ENCODE results near the gene OR10A2.
"Not testable (repeated sequence)": the region's sequence is repeated elsewhere in the genome, so short reads cannot be mapped to it uniquely, and the experiment has no call there.

Gene OR10A2

DNA sequence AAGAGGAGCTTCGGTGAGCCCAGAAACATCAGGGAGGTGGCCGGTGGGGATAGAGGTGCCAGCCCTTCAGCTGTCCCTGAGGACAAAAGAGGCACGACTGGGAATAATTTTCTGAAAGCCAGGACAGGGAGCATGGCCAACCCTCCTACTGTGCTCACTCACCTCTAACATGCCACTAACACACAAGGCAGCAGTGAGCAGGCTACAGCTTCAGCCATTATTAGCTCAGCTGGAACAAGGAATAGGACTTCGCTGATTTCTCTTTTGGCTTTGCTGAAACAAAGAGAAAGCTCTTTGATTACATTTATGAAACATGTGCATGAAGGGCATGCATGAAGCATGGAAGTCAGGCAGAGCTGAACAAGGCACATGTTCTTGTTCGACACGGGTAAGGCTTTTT is 29.5 kb upstream of the OR10A2 start:
- no peak for DNase-seq (ENCODE audit: low read depth)
- TF ChIP-seq, protein P1, sequence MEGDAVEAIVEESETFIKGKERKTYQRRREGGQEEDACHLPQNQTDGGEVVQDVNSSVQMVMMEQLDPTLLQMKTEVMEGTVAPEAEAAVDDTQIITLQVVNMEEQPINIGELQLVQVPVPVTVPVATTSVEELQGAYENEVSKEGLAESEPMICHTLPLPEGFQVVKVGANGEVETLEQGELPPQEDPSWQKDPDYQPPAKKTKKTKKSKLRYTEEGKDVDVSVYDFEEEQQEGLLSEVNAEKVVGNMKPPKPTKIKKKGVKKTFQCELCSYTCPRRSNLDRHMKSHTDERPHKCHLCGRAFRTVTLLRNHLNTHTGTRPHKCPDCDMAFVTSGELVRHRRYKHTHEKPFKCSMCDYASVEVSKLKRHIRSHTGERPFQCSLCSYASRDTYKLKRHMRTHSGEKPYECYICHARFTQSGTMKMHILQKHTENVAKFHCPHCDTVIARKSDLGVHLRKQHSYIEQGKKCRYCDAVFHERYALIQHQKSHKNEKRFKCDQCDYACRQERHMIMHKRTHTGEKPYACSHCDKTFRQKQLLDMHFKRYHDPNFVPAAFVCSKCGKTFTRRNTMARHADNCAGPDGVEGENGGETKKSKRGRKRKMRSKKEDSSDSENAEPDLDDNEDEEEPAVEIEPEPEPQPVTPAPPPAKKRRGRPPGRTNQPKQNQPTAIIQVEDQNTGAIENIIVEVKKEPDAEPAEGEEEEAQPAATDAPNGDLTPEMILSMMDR (IDR thresholded peaks at IDR 0.05; ENCODE audit: insufficient read depth, low read depth, low read length, missing control alignments), result no peak
- no peak overlapping the region for H3K4me3 ChIP-seq (ENCODE audit: low read length)

DNA sequence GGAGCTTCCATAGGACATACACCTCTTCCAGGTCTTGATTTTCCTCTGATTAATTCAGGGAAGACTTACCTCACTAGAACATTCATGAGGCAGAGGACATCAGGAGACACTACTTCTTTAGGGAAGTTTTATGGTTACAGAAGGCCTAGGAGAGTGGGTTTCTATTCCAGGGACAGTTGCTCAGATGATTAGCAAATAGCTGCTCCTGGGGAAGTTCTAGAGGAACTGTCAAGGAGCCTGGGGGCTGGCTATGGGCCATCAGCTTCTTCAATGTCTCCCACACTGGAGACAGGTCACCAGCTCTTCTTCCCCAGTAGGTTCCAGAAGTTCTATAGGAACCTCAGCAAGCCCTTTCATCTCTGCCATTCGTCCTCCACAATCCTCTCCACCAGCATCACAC is 28.8 kb upstream of the OR10A2 start:
- H3K4me3 ChIP-seq (ENCODE audit: low read length), result no peak overlapping the region
- TF ChIP-seq, protein P1 (IDR thresholded peaks at IDR 0.05; ENCODE audit: insufficient read depth, low read depth, low read length, missing control alignments), result no peak
- DNase-seq (ENCODE audit: low read depth), result no peak

DNA sequence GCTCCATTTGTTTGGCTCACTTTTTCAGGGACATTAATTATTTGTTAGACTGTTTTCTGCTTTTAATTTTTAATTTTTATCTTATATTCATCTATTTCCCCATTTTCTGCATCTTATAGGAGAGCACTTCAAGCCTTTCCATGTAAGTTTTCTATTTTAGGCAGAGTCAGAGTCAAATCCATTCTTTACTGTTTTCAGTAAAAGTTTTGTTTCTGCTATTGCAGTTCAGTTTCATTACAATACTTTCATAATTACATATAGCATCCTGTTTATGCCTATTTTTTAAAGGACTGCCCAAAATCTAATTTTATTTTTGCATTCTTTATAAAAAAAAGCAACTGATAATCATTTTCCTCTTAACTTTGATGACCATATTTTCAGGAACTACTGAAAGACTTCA is 21.2 kb upstream of the OR10A2 start:
- no peak overlapping the region for H3K4me3 ChIP-seq (ENCODE audit: low read length)
- no peak for DNase-seq (ENCODE audit: low read depth)
- TF ChIP-seq, protein P1 (IDR thresholded peaks at IDR 0.05; ENCODE audit: insufficient read depth, low read depth, low read length, missing control alignments), result no peak

DNA sequence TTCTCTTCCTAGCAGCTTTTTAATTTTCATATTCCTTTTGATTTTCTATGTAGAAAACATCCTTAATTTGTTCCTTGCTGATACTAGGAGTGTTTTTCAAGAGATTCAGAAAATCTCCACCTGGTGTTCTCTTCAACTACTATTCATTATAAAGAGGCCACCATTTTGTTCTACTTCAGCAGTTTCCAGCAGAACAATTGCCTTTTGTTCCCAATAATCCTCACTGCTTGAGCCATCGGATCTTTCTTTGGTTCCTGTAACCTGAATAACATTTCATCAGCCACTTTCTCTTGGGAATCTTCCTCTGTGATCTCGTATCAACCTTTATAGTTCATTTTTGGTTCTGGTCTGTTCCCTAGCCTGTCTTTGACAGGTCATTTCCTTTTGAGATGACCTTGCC is 19.2 kb upstream of the OR10A2 start:
- DNase-seq (ENCODE audit: low read depth), result no peak
- TF ChIP-seq, protein P1 (IDR thresholded peaks at IDR 0.05; ENCODE audit: insufficient read depth, low read depth, low read length, missing control alignments), result no peak
- no peak overlapping the region for H3K4me3 ChIP-seq (ENCODE audit: low read length)

DNA sequence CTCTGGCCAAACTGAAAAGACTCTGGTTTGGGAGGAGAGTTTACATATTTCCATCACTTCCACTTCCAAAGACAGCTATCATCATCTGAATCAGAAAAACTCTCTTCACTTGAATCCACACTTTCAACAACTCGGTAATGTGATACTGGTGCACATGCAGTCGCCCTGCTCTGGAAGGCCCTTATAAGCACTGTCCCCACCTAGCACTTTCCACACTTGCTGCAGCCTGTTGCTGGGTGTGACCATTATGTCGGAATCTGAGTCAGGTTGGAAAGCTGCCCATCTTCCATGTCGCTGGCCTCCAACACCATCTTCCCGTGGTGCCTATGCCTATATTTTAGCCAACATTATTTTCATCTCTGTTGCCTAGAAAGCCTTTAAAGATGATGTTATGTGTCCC is 18.5 kb upstream of the OR10A2 start:
- no peak for DNase-seq (ENCODE audit: low read depth)
- TF ChIP-seq, protein P1 (IDR thresholded peaks at IDR 0.05; ENCODE audit: insufficient read depth, low read depth, low read length, missing control alignments), result no peak

DNA sequence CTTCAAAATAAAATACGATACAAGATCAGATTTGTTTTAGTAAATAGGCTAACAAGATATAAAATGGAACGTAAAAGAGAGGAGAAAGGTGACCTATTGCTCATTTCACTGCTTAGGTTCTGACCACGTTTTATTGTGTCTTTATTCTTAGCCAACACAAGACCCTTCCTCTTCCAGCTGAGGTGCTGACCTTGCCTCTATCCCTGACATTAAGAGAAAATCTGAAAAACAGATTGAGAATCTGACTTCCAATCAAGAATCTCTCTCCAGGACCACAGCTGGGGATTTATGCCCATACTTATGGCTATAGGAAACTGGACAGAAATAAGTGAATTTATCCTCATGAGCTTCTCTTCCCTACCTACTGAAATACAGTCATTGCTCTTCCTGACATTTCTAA is 17.5 kb upstream of the OR10A2 start, which contains the start of gene OR10A5:
OR10A5 (plus strand) TSS at position 301 of the 400 bp plus-strand sequence; CDS start at position 301, 0 bp downstream.
- no peak within 1 kb of the TSS for H3K4me3 ChIP-seq (ENCODE audit: low read length)
- DNase-seq (ENCODE audit: low read depth), result no peak
- TF ChIP-seq, protein P1 (IDR thresholded peaks at IDR 0.05; ENCODE audit: insufficient read depth, low read depth, low read length, missing control alignments), result no peak

More for the DNA sequence above, 18.5 kb upstream of the OR10A2 start:
- no peak overlapping the region for H3K4me3 ChIP-seq (ENCODE audit: low read length)

DNA sequence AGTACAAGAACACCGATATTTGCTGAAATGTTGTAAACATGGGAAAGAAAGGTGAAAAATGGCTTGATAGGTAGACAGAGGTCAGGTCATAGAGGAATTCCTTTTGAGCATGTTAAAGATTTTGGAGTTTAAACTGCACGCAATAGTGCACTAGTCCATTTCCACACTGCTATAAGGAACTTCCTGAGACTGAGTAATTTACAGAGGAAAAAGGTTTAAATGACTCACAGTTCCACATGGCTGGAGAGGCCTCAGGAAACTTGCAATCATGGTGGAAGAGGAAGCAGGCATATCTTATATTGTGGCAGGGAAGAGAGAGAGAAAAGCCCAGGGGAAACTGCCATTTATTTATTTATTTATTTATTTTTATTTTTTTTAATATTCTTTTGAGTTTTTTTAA is 12.3 kb upstream of the OR10A2 start:
- TF ChIP-seq, protein P1 (IDR thresholded peaks at IDR 0.05; ENCODE audit: insufficient read depth, low read depth, low read length, missing control alignments), result no peak
- no peak for DNase-seq (ENCODE audit: low read depth)
- H3K4me3 ChIP-seq (ENCODE audit: low read length), result no peak overlapping the region

DNA sequence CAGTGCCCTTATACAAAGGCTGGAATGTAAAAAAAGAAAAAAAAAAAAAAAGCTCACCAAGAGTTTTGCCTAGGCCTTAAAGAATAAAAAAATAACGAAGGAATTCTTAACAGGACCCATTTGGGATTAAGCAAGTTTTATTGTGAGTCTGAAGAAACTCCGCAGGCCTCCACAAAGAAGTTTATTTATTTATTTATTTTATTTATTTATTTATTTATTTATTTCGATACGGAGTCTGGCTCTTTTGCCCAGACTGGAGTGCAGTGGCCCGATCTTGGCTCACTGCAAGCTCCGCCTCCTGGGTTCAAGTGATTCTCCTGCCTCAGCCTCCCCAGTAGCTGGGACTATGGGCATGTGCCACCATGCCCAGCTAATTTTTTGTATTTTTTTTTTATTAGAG is 8.1 kb upstream of the OR10A2 start:
- H3K4me3 ChIP-seq (ENCODE audit: low read length), result not testable (repeated sequence)

More for the DNA sequence above, 8.1 kb upstream of the OR10A2 start:
- DNase-seq (ENCODE audit: low read depth), result not testable (repeated sequence)
